GM19397 (cell line): ENCODE measurements around the gene TRAF1.

Source experiments
- ATAC-seq: cut with Tn5 transposase; IDR thresholded peaks from one replicate; pipeline ENCODE4 v1.9.1; 2021; ENCODE audit warnings: mild to moderate bottlenecking, moderate library complexity; ENCODE audit not compliant: unreplicated experiment

The TRAF1 gene

DNA sequence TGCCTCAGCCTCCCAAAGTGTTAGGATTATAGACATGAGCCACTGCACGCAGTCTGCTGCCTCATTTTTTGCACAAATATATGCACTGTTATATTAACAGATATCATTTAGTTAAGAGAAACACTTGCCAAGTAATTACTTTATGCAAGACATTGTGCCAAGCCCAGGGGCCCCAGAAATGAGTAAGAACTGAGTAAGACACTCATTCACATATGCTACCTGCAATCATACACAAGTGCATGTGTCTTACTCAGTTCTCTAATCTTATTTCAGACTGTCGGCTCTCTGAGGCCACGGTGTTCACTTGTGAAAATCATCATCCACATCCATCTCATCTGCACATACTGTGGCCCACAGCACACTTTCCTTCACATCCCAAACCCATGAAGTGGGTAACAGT lies 16.0 kb downstream of the TRAF1 start:
- no peak for ATAC-seq

DNA sequence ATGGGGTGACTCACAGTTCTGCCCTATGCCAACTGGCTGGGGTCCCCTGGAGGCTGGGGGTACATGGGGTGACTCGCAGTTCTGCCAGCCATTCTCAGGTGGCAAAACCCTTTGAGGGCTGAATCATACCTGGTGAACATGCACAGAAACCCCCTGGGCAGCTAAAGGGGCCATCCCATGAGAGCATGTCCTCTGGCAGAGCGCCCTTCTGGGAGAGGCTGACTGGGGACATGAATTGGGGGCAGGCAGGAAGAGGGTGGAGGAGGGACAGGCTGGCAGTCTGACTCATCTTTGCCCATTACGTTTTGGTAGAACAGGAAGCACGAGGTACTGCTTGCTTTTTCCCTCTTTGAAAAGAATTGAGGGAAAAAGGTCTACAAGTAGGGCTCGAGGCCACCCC lies 16.7 kb downstream of the TRAF1 start:
- ATAC-seq: no peak

- no peak for ATAC-seq
These were observed 21.1 kb downstream of the TRAF1 start for GRCh38 chr9:120905315-120906164.

DNA sequence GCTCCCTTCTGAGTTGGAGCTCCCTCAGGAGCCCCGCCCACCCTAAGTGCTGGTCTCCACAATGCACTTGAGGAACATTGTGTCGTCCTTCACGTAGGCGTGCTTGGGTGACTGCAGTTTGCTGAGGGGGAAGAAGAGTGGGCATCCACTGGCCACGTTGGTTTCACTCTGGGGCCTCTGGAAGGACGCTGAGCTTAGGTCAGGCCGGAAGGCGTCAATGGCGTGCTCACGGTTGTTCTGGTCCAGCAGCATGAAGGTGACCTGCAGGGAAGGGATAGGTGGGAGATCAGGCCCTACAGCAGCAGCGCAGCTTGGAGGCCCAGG lies 21.7 kb downstream of the TRAF1 start:
- ATAC-seq: no peak

DNA sequence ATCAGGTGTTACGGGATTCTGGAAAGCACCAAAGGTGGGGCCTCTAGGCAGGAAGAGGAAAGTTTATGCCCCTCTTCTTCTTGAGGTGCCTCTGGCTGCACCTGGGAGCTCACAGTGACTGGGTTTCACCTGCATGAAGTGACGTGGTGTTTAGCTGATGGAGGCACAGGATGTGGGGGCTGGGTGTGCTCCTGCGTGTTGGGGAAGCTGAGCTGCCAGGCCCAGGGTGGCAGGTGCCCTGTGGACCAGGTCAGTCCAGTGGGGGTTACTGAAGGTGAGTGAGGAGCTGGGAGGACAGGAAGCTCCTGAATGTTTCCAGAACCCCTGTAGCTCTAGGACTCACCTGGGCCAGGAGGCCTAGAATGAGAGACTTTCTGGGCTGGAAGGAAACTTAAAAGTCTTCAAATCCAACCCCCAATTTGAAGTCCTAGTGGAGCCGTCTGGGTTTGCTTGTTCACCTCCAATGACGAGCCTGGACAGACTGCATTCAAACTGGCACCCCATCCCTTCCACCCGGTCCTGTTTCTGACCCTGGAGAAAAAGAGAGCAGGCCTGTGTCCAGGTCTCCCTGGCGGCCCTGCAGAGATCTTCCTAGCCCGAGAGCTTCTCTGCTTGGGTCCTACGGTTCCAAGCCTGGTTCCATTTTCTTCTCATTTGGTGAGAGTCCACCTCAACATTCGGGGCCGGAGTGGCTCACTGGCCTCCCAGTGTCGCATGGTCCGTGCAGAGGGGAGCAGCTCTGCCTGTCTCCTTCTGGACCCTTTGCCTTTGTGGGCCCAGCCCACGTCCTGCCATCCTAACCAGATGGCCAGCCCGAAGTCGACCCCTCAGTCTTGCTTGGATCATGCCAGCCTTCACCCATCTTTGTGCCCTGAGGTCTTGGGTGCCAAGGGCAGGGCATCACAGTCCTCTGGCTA lies 22.3 kb downstream of the TRAF1 start:
- ATAC-seq: no peak

- ATAC-seq: no peak
These were observed 23.7 kb downstream of the TRAF1 start for GRCh38 chr9:120902569-120903535.

GRCh38 chr9:120901755-120902568 lies 24.6 kb downstream of the TRAF1 start:
- ATAC-seq: no peak

DNA sequence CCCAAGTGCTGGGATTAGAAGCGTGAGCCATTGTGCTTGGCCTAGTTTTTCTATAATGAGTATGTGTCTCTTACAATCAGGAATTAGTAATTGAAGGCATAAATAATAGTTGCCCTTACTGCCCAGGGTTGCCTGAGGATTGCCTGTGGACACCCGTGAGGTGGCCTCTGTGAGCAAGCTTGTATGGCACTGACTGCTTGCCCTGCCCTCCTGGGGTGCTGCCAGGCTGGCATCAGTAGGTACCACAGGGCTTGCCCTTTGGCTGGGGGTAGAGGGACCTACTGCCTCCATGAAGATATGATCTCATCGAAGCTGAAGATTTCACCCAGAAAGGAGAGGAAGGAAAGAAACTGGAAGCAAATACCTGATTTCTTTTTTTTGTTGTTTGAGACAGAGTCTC lies 25.8 kb downstream of the TRAF1 start:
- no peak for ATAC-seq

- ATAC-seq: no peak
These were observed 27.0 kb downstream of the TRAF1 start for GRCh38 chr9:120899490-120900068.

- ATAC-seq: no peak
These were observed 28.2 kb downstream of the TRAF1 start for GRCh38 chr9:120898396-120898795.

DNA sequence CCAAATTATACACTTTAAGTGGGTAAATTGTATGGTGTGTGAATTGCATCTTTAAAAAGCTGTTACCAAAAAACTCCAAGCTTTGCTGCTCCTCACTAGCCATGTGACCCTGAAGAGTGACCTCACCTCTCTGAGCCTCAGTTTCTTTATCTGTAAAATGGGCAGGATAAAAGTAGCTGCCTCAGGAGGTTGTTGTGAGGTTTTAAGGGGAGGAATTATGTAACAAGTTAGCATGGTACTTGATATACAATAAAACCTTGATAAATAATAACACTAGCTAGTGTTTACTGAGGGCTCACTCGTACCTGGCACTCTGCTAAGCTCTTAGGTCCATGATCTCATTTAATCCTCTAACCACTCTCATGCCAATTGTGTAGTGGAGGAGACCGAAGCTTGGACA lies 30.6 kb downstream of the TRAF1 start:
- no peak for ATAC-seq

DNA sequence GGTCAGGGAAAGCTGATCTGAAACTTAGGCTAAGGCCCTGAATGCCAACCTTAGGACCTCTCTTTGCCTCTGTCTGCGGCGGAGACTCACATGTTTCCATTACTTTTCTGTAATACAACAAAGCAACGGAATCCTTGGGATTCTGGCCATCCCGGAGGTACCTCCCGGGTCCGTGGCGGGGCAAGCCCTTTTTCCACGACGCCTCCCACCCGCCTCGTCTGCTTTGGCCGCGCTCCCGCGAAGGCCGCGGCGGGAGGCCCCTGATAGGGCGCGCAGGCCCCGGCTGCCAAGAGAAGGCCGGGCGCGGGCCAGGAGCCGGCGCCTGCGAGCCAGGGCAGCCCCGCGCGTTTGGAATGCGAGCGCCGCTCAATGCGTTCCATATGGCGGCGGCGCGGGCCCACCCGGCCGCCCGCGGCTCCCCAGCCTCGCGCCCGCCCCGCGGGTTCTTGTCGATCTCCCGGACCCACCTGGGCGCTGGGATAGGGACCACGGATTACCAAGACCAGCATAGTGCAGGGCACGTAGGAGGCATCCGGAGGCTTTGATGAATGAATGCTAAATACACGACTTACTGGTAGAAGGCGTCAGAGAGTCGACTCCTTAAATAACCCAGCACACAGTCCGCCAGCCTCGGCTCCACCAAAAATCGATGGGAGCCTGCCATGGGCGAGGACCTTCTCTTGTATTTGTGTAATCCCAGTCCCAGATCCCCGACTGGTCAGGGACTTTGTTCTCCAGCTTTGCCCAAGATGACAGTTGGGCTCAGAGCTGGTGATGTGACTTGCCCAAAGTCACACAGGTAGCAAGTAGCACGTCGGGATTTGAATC lies 32.1 kb downstream of the TRAF1 start:
- ATAC-seq: no peak

- no peak for ATAC-seq
These were observed 32.8 kb downstream of the TRAF1 start for GRCh38 chr9:120893611-120894307.

DNA sequence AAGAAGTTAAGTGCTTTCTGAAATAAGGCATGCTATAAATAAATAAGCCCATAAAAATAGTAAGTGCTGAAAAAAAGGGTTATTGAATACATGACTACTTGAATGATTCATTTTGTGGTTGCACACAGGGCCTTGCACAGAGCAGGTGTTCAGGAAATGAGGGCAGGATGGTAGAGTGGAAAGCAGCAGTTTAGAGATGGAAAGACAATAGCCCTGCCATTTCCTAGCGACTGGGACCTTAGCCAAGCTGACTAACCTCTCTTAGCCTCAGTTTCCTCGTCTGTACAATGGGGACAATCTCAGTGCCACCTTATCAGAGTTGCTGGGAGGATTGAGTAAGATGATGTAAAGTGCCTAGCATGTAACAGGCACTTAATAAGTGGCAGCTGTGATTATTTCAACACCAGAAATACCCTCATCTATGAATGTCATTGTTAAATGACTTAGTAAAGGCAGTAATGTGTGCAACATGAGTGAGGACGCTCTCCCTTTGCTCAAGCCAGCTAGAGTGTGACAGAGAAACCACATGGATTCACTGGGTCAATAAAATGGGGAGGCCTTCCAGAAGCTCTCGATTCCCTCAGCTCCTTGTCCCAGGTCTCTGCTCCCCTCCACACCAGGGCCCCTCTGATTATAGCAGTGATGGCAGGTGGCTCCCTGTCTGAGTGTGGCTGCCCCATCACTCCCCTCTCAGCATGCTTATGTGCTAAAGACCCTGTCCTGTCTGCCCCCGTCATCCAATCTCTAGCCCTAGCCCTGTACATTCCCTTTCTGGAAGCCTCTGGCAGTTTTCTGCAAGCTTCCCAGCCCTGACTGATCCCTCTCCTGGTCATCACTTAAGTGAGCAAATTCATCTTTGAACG lies 33.6 kb downstream of the TRAF1 start:
- peak; percentile 57 for ATAC-seq

DNA sequence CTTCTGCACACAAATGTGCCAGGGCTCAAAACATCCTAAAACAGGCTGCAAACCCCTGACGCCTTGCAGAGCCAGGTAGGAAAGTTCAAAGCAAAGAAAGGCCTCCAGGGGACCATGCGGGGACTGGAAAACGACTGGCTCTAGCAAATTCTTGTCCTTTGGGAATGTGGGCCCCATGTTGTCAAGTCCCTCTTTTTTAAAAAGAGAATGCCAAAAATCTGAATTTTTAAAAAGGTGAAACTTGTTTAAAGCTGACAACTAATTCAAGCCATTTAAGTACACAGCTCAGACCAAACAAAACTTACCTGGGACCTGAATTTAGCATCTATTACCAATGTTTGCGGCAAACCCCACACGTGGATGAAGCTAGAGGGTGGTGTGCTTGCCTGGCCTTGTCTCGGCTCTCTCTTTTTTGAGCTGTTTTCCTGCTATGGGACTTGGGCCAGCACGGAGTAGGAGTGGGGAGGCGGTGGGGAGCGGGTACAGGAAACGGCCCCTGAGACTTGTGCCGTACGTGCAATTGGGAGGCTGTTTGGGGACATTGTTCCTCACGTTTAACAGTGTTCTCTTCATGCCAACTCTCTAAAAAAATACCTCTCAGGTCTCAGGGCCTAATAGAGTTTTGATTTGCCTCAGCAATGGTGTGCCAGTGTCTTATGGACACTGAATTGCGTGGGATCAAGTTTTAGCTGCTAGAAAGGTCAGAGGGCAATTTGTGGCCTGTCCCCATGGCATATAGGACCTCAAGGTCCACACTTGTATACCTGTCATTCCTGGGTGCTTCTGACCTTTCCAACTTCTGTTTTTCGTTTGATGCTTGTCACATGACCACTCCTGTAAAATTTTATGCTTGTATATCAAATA lies 34.5 kb downstream of the TRAF1 start:
- peak; percentile 34 for ATAC-seq

- ATAC-seq: no peak
These were observed 35.2 kb downstream of the TRAF1 start for GRCh38 chr9:120891245-120891883.
